Neural cell (in vitro differentiated cells): ENCODE data around the gene ATP8B1. TPM values are rescaled to one million over a fixed set of nuclear protein-coding genes. Genes with fewer than 3 reads are reported as not detected.

ENCODE experiments used
- H2AFZ ChIP-seq: fragments of 200-600, 300-800 bp; sonication (generic), shearing (Covaris generic); 2 replicates; pipeline ENCODE4 v1.6.0; 2014; ENCODE audit warnings: low read depth, mild to moderate bottlenecking, antibody characterized with exemption, low read length, moderate library complexity
- H3F3A ChIP-seq: fragments of 200-600 bp; shearing (Covaris generic); 2 replicates; pipeline ENCODE4 v1.6.1; 2016; ENCODE audit warnings: mild to moderate bottlenecking, moderate library complexity, mixed read lengths, antibody characterized with exemption, low read length; ENCODE audit not compliant: insufficient read depth, poor library complexity, severe bottlenecking
- H3K27ac ChIP-seq: fragments of 200-600, 300-800 bp; sonication (generic), shearing (Covaris generic); 2 replicates; pipeline ENCODE4 v1.5.1; 2014; ENCODE audit warnings: mild to moderate bottlenecking, low read length, moderate library complexity
- H3K27me3 ChIP-seq: fragments of 300-800, 200-600 bp; sonication (generic), shearing (Covaris generic); 2 replicates; pipeline ENCODE4 v1.6.0; 2014; ENCODE audit warnings: mild to moderate bottlenecking, low read depth, low read length, moderate library complexity; ENCODE audit not compliant: insufficient read depth
- H3K36me3 ChIP-seq: fragments of 300-800, 200-600 bp; sonication (generic), shearing (Covaris generic); 2 replicates; pipeline ENCODE4 v1.5.1; 2014; ENCODE audit warnings: mild to moderate bottlenecking, antibody characterized with exemption, low read length, moderate library complexity; ENCODE audit not compliant: insufficient read depth
- H3K4me2 ChIP-seq: fragments of 300-800, 200-600 bp; sonication (generic), shearing (Covaris generic); 2 replicates; pipeline ENCODE4 v1.6.0; 2014; ENCODE audit warnings: mild to moderate bottlenecking, low read length
- H3K4me3 ChIP-seq: fragments of 300-800, 200-600 bp; sonication (generic), shearing (Covaris generic); 2 replicates; pipeline ENCODE4 v1.5.1; 2014; ENCODE audit warnings: mild to moderate bottlenecking, low read length, moderate library complexity
- H3K79me2 ChIP-seq: fragments of 200-600 bp; shearing (Covaris generic); replicated peaks from 2 replicates; pipeline ENCODE4 v1.6.0; 2014; ENCODE audit warnings: mild to moderate bottlenecking, low read length, moderate library complexity; ENCODE audit not compliant: insufficient read depth
- H3K9ac ChIP-seq: fragments of 300-800, 200-600 bp; sonication (generic), shearing (Covaris generic); 2 replicates; pipeline ENCODE4 v1.6.1; 2016; ENCODE audit warnings: mild to moderate bottlenecking, low read length, mixed read lengths
- H3K9me2 ChIP-seq: fragments of 200-600 bp; shearing (Covaris generic); 2 replicates; pipeline ENCODE4 v1.6.1; 2016; ENCODE audit warnings: mild to moderate bottlenecking, low read length, mixed read lengths; ENCODE audit not compliant: insufficient read depth
- H3K9me3 ChIP-seq: fragments of 200-600, 300-800 bp; sonication (generic), shearing (Covaris generic); 2 replicates; pipeline ENCODE4 v1.6.1; 2016; ENCODE audit warnings: mild to moderate bottlenecking, mixed run types, low read length, moderate library complexity, mixed read lengths
- H4K20me1 ChIP-seq: fragments of 200-600 bp; shearing (Covaris generic); 2 replicates; pipeline ENCODE4 v1.6.1; 2016; ENCODE audit warnings: mild to moderate bottlenecking, mixed run types; ENCODE audit not compliant: insufficient read depth
- EP300 ChIP-seq: fragments of 450-650 bp; conservative IDR thresholded peaks from 2 replicates; pipeline ENCODE4 v1.6.1; 2014; ENCODE audit warnings: antibody characterized with exemption, mild to moderate bottlenecking, moderate library complexity; ENCODE audit not compliant: poor library complexity, severe bottlenecking
- EZH2 ChIP-seq: fragments of 200-600, 300-800 bp; shearing (Covaris generic), sonication (generic); IDR thresholded peaks from 2 replicates; pipeline ENCODE4 v1.6.1; 2014; ENCODE audit warnings: antibody characterized with exemption, low read length, borderline replicate concordance, mild to moderate bottlenecking; ENCODE audit not compliant: insufficient read depth, poor library complexity, severe bottlenecking
- MXI1 ChIP-seq: fragments of 450-650 bp; conservative IDR thresholded peaks from 2 replicates; pipeline ENCODE4 v1.6.1; 2014; ENCODE audit warnings: antibody characterized with exemption, mild to moderate bottlenecking; ENCODE audit not compliant: poor library complexity, severe bottlenecking
- POLR2AphosphoS5 ChIP-seq: IDR thresholded peaks from 2 replicates; pipeline ENCODE4 v1.6.1; 2012
- RAD21 ChIP-seq: fragments of 450-650 bp; conservative IDR thresholded peaks from 2 replicates; pipeline ENCODE4 v1.6.1; 2014; ENCODE audit warnings: antibody characterized with exemption, mild to moderate bottlenecking, moderate library complexity
- SMC3 ChIP-seq: fragments of 450-650 bp; conservative IDR thresholded peaks from 2 replicates; pipeline ENCODE4 v1.6.1; 2014; ENCODE audit warnings: antibody characterized with exemption, mild to moderate bottlenecking, moderate library complexity; ENCODE audit not compliant: poor library complexity
- TAF1 ChIP-seq: IDR thresholded peaks from 2 replicates; pipeline ENCODE4 v1.6.1; 2012; ENCODE audit warnings: low read depth
- polyA plus RNA-seq: library from polyadenylated mRNA; depleted of rRNA; stranded (reverse); fragments of >200 nt; gene quantifications from 2 replicates; pipeline ENCODE4 v1.2.3, GENCODE V29; 2014
- TF ChIP-seq, protein P1 (sequence below): IDR thresholded peaks from 2 replicates; pipeline ENCODE4 v1.6.1; 2012; ENCODE audit warnings: borderline replicate concordance
- TF ChIP-seq, protein P2 (sequence below): fragments of 450-650 bp; IDR thresholded peaks from 2 replicates; pipeline ENCODE4 v1.5.1; 2014; ENCODE audit warnings: antibody characterized with exemption, mild to moderate bottlenecking, moderate library complexity; ENCODE audit not compliant: poor library complexity, severe bottlenecking

The ATP8B1 gene
- polyA plus RNA-seq, 1 donor from 2014 or later, result not detected

DNA sequence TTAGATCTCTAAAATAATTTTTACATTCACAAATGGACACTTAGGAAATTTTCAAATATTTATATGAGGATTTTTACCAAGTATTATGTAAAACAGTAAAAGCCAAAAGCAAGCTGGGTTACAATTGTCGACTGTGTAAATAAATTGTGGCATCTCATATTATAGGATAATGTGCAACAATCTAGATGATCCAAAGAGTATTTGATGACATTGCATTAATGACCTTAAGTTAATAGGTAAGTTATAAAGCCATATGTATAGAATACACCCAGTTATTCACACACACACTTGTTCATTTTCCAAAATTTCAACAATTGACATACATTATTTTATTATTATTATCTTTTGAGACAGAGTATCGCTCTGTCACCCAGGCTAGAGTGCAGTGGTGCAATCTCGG is 69.3 kb downstream of the ATP8B1 start:
- Histone ChIP-seq H4K20me1 (no peaks in the 10 kb centered on the region), H3K9me2 (no peaks in the 10 kb centered on the region), H3K4me2 (no peak overlapping the region), H3K36me3 (no peaks in the 10 kb centered on the region), H3K9ac (no peak overlapping the region), H3K27me3 (no peaks in the 10 kb centered on the region), H3K79me2 (no peaks in the 10 kb centered on the region), H2AFZ (no peak overlapping the region), H3K4me3 (no peak overlapping the region), H3F3A (no peaks in the 10 kb centered on the region), H3K27ac (no peak overlapping the region), H3K9me3 (no peaks in the 10 kb centered on the region)
- no peak for TF ChIP-seq EZH2
- no peak for TF ChIP-seq SMC3
- no peak for TF ChIP-seq POLR2AphosphoS5
- TF ChIP-seq EP300, result no peak
- TF ChIP-seq, protein P1, sequence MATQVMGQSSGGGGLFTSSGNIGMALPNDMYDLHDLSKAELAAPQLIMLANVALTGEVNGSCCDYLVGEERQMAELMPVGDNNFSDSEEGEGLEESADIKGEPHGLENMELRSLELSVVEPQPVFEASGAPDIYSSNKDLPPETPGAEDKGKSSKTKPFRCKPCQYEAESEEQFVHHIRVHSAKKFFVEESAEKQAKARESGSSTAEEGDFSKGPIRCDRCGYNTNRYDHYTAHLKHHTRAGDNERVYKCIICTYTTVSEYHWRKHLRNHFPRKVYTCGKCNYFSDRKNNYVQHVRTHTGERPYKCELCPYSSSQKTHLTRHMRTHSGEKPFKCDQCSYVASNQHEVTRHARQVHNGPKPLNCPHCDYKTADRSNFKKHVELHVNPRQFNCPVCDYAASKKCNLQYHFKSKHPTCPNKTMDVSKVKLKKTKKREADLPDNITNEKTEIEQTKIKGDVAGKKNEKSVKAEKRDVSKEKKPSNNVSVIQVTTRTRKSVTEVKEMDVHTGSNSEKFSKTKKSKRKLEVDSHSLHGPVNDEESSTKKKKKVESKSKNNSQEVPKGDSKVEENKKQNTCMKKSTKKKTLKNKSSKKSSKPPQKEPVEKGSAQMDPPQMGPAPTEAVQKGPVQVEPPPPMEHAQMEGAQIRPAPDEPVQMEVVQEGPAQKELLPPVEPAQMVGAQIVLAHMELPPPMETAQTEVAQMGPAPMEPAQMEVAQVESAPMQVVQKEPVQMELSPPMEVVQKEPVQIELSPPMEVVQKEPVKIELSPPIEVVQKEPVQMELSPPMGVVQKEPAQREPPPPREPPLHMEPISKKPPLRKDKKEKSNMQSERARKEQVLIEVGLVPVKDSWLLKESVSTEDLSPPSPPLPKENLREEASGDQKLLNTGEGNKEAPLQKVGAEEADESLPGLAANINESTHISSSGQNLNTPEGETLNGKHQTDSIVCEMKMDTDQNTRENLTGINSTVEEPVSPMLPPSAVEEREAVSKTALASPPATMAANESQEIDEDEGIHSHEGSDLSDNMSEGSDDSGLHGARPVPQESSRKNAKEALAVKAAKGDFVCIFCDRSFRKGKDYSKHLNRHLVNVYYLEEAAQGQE, result no peak
- TF ChIP-seq RAD21, result no peak
- TF ChIP-seq, protein P2, sequence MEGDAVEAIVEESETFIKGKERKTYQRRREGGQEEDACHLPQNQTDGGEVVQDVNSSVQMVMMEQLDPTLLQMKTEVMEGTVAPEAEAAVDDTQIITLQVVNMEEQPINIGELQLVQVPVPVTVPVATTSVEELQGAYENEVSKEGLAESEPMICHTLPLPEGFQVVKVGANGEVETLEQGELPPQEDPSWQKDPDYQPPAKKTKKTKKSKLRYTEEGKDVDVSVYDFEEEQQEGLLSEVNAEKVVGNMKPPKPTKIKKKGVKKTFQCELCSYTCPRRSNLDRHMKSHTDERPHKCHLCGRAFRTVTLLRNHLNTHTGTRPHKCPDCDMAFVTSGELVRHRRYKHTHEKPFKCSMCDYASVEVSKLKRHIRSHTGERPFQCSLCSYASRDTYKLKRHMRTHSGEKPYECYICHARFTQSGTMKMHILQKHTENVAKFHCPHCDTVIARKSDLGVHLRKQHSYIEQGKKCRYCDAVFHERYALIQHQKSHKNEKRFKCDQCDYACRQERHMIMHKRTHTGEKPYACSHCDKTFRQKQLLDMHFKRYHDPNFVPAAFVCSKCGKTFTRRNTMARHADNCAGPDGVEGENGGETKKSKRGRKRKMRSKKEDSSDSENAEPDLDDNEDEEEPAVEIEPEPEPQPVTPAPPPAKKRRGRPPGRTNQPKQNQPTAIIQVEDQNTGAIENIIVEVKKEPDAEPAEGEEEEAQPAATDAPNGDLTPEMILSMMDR, result no peak
- no peak for TF ChIP-seq TAF1
- TF ChIP-seq MXI1, result no peak

DNA sequence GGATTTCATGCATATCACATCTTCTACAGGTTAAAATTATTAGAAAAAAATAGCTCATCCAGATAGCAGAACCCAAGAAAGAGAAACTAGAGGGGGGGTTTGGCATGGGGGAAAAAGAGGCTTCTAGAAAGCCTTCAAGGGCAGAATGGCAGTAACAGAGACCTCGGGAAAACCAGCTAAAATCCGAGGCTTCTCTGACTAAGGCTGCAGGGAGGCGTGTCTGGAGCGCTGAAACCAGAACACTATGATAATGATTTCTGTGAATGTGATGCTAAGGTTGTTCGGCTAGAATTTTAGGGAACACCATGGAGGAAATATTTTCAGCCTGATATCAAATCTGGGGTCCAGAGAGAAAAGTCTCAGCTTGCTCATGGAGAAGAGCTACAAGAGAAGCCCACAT is 73.0 kb downstream of the ATP8B1 start:
- Histone ChIP-seq H3K4me3 (no peak overlapping the region), H3K4me2 (no peak overlapping the region), H3F3A (no peaks in the 10 kb centered on the region), H3K9ac (no peak overlapping the region), H3K9me3 (no peaks in the 10 kb centered on the region), H2AFZ (no peak overlapping the region), H3K79me2 (no peaks in the 10 kb centered on the region), H3K9me2 (no peaks in the 10 kb centered on the region), H3K27me3 (no peaks in the 10 kb centered on the region), H4K20me1 (no peaks in the 10 kb centered on the region), H3K36me3 (no peaks in the 10 kb centered on the region), H3K27ac (no peak overlapping the region)
- no peak for TF ChIP-seq SMC3
- no peak for TF ChIP-seq RAD21
